ENCODE results near the gene RASL12.

Gene RASL12

DNA sequence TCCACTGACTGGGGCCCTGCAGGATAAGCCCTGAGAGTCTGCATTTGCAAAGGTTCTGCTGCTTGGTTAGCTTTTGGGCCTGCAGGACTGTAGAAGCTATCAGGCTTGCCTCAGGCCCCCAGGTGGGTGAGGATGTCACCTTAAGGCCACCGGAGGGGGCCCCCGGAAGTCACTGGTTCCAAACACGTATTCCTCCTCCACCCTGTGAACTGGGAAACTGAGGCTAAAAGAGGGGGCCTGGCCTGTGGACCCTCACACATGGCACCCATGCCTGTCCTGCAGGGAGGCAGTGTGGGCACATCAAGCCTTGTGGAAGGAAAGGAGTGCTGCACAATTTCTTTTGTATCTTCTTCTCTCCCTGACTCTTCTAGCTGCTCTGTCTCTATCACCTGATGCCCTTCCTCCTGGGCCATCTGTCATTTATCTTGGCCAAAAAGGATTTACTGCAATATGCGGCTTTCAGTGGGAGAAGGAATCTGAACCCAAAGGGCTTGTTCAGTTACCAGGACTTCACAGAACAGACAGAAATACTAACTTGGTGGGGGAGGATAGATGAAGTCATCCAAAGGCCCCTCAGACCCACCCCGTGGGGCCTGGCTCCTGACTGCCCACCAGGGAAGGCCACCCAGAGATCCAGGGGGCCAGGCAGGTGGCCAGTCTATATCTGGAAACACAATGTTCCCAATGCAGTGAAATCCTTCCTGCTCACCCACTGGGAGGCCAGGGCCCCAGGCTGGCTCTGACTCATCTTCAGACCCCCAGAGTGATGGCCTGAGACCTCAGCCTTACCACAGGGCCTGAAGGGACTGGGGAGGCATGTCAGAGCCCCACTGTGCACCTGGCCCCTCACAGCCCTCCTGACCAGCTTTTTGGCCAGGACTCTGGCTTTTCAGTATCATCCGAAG lies 28.9 kb upstream of the RASL12 start:
- Histone ChIP-seq H3F3A (ENCODE audit: low read depth) (no peaks in the 10 kb centered on the region), H3K36me3 (ENCODE audit: insufficient read depth, low read length) (no peaks in the 10 kb centered on the region), H3K9ac (ENCODE audit: low read depth, low read length, poor library complexity, severe bottlenecking) (no peak overlapping the region), H3K4me2 (ENCODE audit: low read depth, low read length, poor library complexity, severe bottlenecking) (no peak overlapping the region), H3K9me3 (ENCODE audit: insufficient read depth, low read depth, low read length) (no peaks in the 10 kb centered on the region), H3K9me2 (replicated peaks; ENCODE audit: low read depth, low read length) (no peaks in the 10 kb centered on the region), H4K20me1 (ENCODE audit: insufficient read depth, low read length, poor library complexity, severe bottlenecking) (no peaks in the 10 kb centered on the region), H3K4me1 (ENCODE audit: insufficient read depth, low read length, poor library complexity, severe bottlenecking) (no peaks in the 10 kb centered on the region), H2AFZ (ENCODE audit: low read length) (no peak overlapping the region), H3K4me3 (ENCODE audit: low read length, poor library complexity, severe bottlenecking) (no peak overlapping the region), H3K27me3 (ENCODE audit: insufficient read depth, low read length, poor library complexity, severe bottlenecking) (no peaks in the 10 kb centered on the region), H3K79me2 (ENCODE audit: insufficient read depth, low read length) (no peaks in the 10 kb centered on the region)
- TF ChIP-seq EZH2phosphoT487 (IDR thresholded peaks at IDR 0.05; ENCODE audit: borderline replicate concordance): no peak
- TF ChIP-seq, protein P1, sequence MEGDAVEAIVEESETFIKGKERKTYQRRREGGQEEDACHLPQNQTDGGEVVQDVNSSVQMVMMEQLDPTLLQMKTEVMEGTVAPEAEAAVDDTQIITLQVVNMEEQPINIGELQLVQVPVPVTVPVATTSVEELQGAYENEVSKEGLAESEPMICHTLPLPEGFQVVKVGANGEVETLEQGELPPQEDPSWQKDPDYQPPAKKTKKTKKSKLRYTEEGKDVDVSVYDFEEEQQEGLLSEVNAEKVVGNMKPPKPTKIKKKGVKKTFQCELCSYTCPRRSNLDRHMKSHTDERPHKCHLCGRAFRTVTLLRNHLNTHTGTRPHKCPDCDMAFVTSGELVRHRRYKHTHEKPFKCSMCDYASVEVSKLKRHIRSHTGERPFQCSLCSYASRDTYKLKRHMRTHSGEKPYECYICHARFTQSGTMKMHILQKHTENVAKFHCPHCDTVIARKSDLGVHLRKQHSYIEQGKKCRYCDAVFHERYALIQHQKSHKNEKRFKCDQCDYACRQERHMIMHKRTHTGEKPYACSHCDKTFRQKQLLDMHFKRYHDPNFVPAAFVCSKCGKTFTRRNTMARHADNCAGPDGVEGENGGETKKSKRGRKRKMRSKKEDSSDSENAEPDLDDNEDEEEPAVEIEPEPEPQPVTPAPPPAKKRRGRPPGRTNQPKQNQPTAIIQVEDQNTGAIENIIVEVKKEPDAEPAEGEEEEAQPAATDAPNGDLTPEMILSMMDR (conservative IDR thresholded peaks at IDR 0.05; ENCODE audit: low read length): no peak

DNA sequence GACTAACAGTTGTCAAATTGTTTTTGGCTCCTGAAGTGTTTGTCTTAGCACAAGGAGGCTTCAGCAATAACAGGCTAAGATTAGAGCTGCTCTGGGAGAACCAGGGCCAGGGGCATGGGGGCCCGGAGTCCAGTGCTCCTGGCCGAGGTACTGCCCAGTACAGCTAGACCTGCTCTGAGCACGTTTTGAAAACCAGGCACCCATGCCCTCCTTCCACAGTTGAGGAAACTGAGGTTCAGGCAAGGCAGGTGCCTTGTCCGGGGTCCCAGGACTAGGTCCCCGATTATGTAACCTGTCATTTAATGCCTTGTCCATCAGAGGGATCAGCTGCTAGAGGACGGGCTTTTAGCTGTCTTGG lies 27.9 kb upstream of the RASL12 start:
- Histone ChIP-seq H4K20me1 (ENCODE audit: insufficient read depth, low read length, poor library complexity, severe bottlenecking) (no peaks in the 10 kb centered on the region), H3K9me3 (ENCODE audit: insufficient read depth, low read depth, low read length) (no peaks in the 10 kb centered on the region), H3K4me3 (ENCODE audit: low read length, poor library complexity, severe bottlenecking) (no peak overlapping the region), H3K27me3 (ENCODE audit: insufficient read depth, low read length, poor library complexity, severe bottlenecking) (no peaks in the 10 kb centered on the region), H3K9me2 (replicated peaks; ENCODE audit: low read depth, low read length) (no peaks in the 10 kb centered on the region), H3K79me2 (ENCODE audit: insufficient read depth, low read length) (no peaks in the 10 kb centered on the region), H3K36me3 (ENCODE audit: insufficient read depth, low read length) (no peaks in the 10 kb centered on the region), H3K4me2 (ENCODE audit: low read depth, low read length, poor library complexity, severe bottlenecking) (no peak overlapping the region), H3K4me1 (ENCODE audit: insufficient read depth, low read length, poor library complexity, severe bottlenecking) (no peaks in the 10 kb centered on the region), H3K9ac (ENCODE audit: low read depth, low read length, poor library complexity, severe bottlenecking) (no peak overlapping the region), H3F3A (ENCODE audit: low read depth) (no peaks in the 10 kb centered on the region), H2AFZ (ENCODE audit: low read length) (no peak overlapping the region)
- TF ChIP-seq, protein P1 (conservative IDR thresholded peaks at IDR 0.05; ENCODE audit: low read length): no peak
- no peak for TF ChIP-seq EZH2phosphoT487 (IDR thresholded peaks at IDR 0.05; ENCODE audit: borderline replicate concordance)

DNA sequence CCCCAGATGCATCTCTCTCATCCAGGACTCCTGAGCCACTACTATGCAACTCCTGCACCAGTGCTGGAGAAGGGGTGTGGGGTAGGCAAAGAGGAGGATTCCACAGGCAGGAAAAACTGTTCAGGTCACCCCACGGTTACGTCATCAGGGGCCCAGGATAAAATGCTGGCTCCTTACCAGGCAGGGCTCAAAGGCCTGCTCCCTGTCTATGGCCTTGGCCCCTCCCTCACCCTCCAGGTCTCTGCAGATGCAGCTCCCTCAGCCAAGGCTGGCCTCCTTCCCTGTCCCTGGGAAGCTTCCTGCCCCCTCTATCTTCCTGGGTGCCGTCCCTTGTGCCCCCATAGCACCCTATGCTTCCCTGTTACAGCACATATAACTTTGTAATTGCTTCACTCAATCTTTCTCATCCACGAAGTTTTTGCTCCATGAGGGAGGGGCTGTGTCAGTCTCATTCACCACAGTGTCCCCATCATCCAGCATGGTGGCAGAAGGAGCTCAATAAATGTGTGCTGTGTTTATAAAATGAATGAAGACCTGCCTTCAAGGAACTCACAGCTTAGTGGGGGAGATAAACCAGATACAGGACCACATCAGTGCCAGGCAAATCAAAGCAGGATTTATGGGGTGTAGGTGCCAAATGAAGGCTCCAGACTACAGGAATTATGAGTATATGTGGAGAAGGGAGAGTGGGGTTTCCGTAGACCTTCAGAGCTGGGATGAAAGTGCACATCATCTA lies 27.4 kb upstream of the RASL12 start:
- Histone ChIP-seq H3K4me3 (ENCODE audit: low read length, poor library complexity, severe bottlenecking) (no peak overlapping the region), H3K9ac (ENCODE audit: low read depth, low read length, poor library complexity, severe bottlenecking) (no peak overlapping the region), H4K20me1 (ENCODE audit: insufficient read depth, low read length, poor library complexity, severe bottlenecking) (no peaks in the 10 kb centered on the region), H3K4me2 (ENCODE audit: low read depth, low read length, poor library complexity, severe bottlenecking) (no peak overlapping the region), H3F3A (ENCODE audit: low read depth) (no peaks in the 10 kb centered on the region), H3K9me2 (replicated peaks; ENCODE audit: low read depth, low read length) (no peaks in the 10 kb centered on the region), H3K36me3 (ENCODE audit: insufficient read depth, low read length) (no peaks in the 10 kb centered on the region), H3K27me3 (ENCODE audit: insufficient read depth, low read length, poor library complexity, severe bottlenecking) (no peaks in the 10 kb centered on the region), H3K79me2 (ENCODE audit: insufficient read depth, low read length) (no peaks in the 10 kb centered on the region), H2AFZ (ENCODE audit: low read length) (no peak overlapping the region), H3K4me1 (ENCODE audit: insufficient read depth, low read length, poor library complexity, severe bottlenecking) (no peaks in the 10 kb centered on the region), H3K9me3 (ENCODE audit: insufficient read depth, low read depth, low read length) (no peaks in the 10 kb centered on the region)
- no peak for TF ChIP-seq EZH2phosphoT487 (IDR thresholded peaks at IDR 0.05; ENCODE audit: borderline replicate concordance)
- TF ChIP-seq, protein P1 (conservative IDR thresholded peaks at IDR 0.05; ENCODE audit: low read length): no peak

All from Loucy (cell line).